Endodermal cell (in vitro differentiated cells): ENCODE data around the gene KCNJ11. TPM values are rescaled to one million over a fixed set of nuclear protein-coding genes. Genes with fewer than 3 reads are reported as not detected.

ENCODE experiments used
- DNase-seq: peaks from one replicate; pipeline ENCODE4 v3.0.0-alpha.2; 2017
- H3K27ac ChIP-seq: 2 replicates; pipeline ENCODE4 v1.5.1; 2013; ENCODE audit warnings: mild to moderate bottlenecking, low read depth, low read length, moderate library complexity
- H3K27me3 ChIP-seq: 2 replicates; pipeline ENCODE4 v1.6.1; 2013; ENCODE audit warnings: mild to moderate bottlenecking, low read length, moderate library complexity; ENCODE audit not compliant: insufficient read depth, control insufficient read depth, poor library complexity, severe bottlenecking
- H3K36me3 ChIP-seq: 2 replicates; pipeline ENCODE4 v1.7.0; 2013; ENCODE audit warnings: mild to moderate bottlenecking, low read length, moderate library complexity; ENCODE audit not compliant: control insufficient read depth, insufficient read depth
- H3K4me1 ChIP-seq: one replicate; pipeline ENCODE4 v1.7.0; 2013; ENCODE audit warnings: low read length; ENCODE audit not compliant: control insufficient read depth, insufficient read depth
- H3K4me3 ChIP-seq: 2 replicates; pipeline ENCODE4 v1.5.1; 2013; ENCODE audit warnings: mild to moderate bottlenecking, low read length, moderate library complexity
- H3K9ac ChIP-seq: 2 replicates; pipeline ENCODE4 v1.6.1; 2013; ENCODE audit warnings: mild to moderate bottlenecking, low read length, moderate library complexity; ENCODE audit not compliant: poor library complexity, severe bottlenecking; ENCODE audit errors: extremely low read depth
- H3K9me3 ChIP-seq: 2 replicates; pipeline ENCODE4 v1.6.1; 2013; ENCODE audit warnings: mild to moderate bottlenecking, low read length, moderate library complexity; ENCODE audit not compliant: control insufficient read depth
- H3K27ac Mint-ChIP-seq: 2 replicates; pipeline ENCODE4 v1.8.0; 2020; ENCODE audit warnings: mixed read lengths
- H3K27me3 Mint-ChIP-seq: 2 replicates; pipeline ENCODE4 v1.8.0; 2021; ENCODE audit warnings: mild to moderate bottlenecking, mixed read lengths; ENCODE audit not compliant: insufficient read depth
- H3K36me3 Mint-ChIP-seq: 2 replicates; pipeline ENCODE4 v1.8.0; 2020; ENCODE audit warnings: low read depth, mixed read lengths
- H3K4me1 Mint-ChIP-seq: 2 replicates; pipeline ENCODE4 v1.8.0; 2020; ENCODE audit warnings: mixed read lengths
- H3K4me3 Mint-ChIP-seq: 2 replicates; pipeline ENCODE4 v1.8.0; 2020; ENCODE audit warnings: mild to moderate bottlenecking, moderate library complexity, mixed read lengths
- H3K9me3 Mint-ChIP-seq: 2 replicates; pipeline ENCODE4 v1.8.0; 2020; ENCODE audit warnings: mild to moderate bottlenecking, mixed read lengths
- WGBS, 2 experiments: methylation state at CpG; one replicate each; pipeline versions ENCODE4 v1.1.5 to v1.1.7; 2013; ENCODE audit warnings: missing lambda C conversion rate in 2 of 2, mixed read lengths in 1 of 2; ENCODE audit not compliant: insufficient coverage in 1 of 2, insufficient read length in 1 of 2; 5-methylcytosine and 5-hydroxymethylcytosine counted together
- total RNA-seq, 2 donors: library from RNA; stranded (reverse); fragmentation: NEBNext Ultra II Directional in 1 of 2; extraction: Animal tissue kit (Norgen Biotek cat#: 25700) in 1 of 2; gene quantifications; 2 replicates in 1 of 2; 3 replicates in 1 of 2; pipeline ENCODE4 v1.2.1, GENCODE V29; 2021
- TF ChIP-seq, protein P1 (sequence below): fragments of 200-600 bp; sonication (generic); conservative IDR thresholded peaks from 2 replicates; pipeline ENCODE4 v1.5.0; 2021; ENCODE audit warnings: antibody characterized with exemption, mild to moderate bottlenecking

Gene KCNJ11
- total RNA-seq, 2 donors from 2014 or later = 2.2 to 5.3 TPM

GRCh38 chr11:17402486-17402885 lies 14.0 kb upstream of the KCNJ11 start:
- no peaks in the 10 kb centered on the region for H3K36me3 Mint-ChIP-seq
- no peak overlapping the region for H3K27ac Mint-ChIP-seq
- H3K9ac ChIP-seq = no peak overlapping the region
- H3K27me3 ChIP-seq = no peaks in the 10 kb centered on the region
- peaks cover 8% of the 10 kb centered on the region for H3K27me3 Mint-ChIP-seq
- no peak overlapping the region for H3K27ac ChIP-seq
- WGBS, 2 experiments = 90 to 95% methylated on average over 6 to 8 of the region's 8 CpGs
- H3K9me3 ChIP-seq = no peaks in the 10 kb centered on the region
- TF ChIP-seq, protein P1, sequence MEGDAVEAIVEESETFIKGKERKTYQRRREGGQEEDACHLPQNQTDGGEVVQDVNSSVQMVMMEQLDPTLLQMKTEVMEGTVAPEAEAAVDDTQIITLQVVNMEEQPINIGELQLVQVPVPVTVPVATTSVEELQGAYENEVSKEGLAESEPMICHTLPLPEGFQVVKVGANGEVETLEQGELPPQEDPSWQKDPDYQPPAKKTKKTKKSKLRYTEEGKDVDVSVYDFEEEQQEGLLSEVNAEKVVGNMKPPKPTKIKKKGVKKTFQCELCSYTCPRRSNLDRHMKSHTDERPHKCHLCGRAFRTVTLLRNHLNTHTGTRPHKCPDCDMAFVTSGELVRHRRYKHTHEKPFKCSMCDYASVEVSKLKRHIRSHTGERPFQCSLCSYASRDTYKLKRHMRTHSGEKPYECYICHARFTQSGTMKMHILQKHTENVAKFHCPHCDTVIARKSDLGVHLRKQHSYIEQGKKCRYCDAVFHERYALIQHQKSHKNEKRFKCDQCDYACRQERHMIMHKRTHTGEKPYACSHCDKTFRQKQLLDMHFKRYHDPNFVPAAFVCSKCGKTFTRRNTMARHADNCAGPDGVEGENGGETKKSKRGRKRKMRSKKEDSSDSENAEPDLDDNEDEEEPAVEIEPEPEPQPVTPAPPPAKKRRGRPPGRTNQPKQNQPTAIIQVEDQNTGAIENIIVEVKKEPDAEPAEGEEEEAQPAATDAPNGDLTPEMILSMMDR = no peak
- no peaks in the 10 kb centered on the region for H3K4me1 ChIP-seq
- no peaks in the 10 kb centered on the region for H3K36me3 ChIP-seq
- no peak overlapping the region for H3K4me3 ChIP-seq
- H3K4me3 Mint-ChIP-seq = no peak overlapping the region
- no peaks in the 10 kb centered on the region for H3K9me3 Mint-ChIP-seq
- H3K4me1 Mint-ChIP-seq = peaks cover 2% of the 10 kb centered on the region
- DNase-seq = no peak

DNA sequence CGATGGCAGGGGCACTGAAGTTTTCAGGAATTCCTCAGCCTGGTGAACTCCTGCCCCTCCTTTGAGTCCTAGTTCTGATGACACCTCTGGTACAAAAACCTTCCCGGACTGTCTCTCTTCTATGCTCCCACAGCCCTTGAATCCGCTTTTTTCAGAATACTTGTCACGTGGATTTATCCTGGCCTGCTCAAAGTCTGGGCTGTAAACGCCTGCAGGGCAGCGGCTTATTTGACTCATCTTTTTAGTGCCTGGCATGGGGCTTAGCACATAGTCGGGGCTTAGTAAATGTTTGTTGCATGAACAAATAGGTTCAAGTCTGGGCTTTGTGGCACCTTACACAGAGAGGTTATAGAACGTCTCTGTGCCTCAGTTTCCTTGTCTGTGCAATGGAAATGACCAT lies 13.4 kb upstream of the KCNJ11 start:
- Mint-ChIP-seq H3K27ac (no peak overlapping the region), H3K27me3 (peaks cover 9% of the 10 kb centered on the region), H3K4me3 (no peak overlapping the region), H3K4me1 (peaks cover 2% of the 10 kb centered on the region), H3K9me3 (no peaks in the 10 kb centered on the region), H3K36me3 (no peaks in the 10 kb centered on the region)
- no peak for DNase-seq
- no peaks in the 10 kb centered on the region for H3K9me3 ChIP-seq
- 92 to 98% methylated on average over 8 of the region's 8 CpGs for WGBS, 2 experiments
- no peaks in the 10 kb centered on the region for H3K36me3 ChIP-seq
- no peaks in the 10 kb centered on the region for H3K4me1 ChIP-seq
- H3K9ac ChIP-seq = no peak overlapping the region
- TF ChIP-seq, protein P1 = no peak
- H3K27ac ChIP-seq = no peak overlapping the region
- no peak overlapping the region for H3K4me3 ChIP-seq
- no peaks in the 10 kb centered on the region for H3K27me3 ChIP-seq

- H3K4me3 Mint-ChIP-seq = no peak overlapping the region
- Histone ChIP-seq H3K9ac (no peak overlapping the region), H3K9me3 (no peaks in the 10 kb centered on the region), H3K27me3 (no peaks in the 10 kb centered on the region), H3K4me3 (no peak overlapping the region), H3K36me3 (no peaks in the 10 kb centered on the region), H3K27ac (no peak overlapping the region), H3K4me1 (no peaks in the 10 kb centered on the region)
- H3K4me1 Mint-ChIP-seq = peaks cover 2% of the 10 kb centered on the region
- H3K36me3 Mint-ChIP-seq = no peaks in the 10 kb centered on the region
- H3K27ac Mint-ChIP-seq = no peak overlapping the region
- peaks cover 9% of the 10 kb centered on the region for H3K27me3 Mint-ChIP-seq
- TF ChIP-seq, protein P1 = no peak
- no peaks in the 10 kb centered on the region for H3K9me3 Mint-ChIP-seq
- DNase-seq = no peak
- 88 to 100% methylated on average over 1 to 2 of the region's 2 CpGs for WGBS, 2 experiments
Measured at GRCh38 chr11:17401316-17401715, 12.9 kb upstream of the KCNJ11 start.
